Breast epithelium (tissue), 3 donors: Measurements from ENCODE around the gene TAF11L14.
"Not testable (repeated sequence)": the region's sequence is repeated elsewhere in the genome, so short reads cannot be mapped to it uniquely, and the experiment has no call there.

Experiments used
- CTCF ChIP-seq, 3 donors: fragments of 450-650 bp; IDR thresholded peaks; one replicate each; pipeline ENCODE4 v1.5.1; 2016 to 2017; ENCODE audit warnings: antibody characterized with exemption in 3 of 3, mild to moderate bottlenecking in 3 of 3, moderate library complexity in 3 of 3
- POLR2A ChIP-seq: fragments of 450-650 bp; IDR thresholded peaks from one replicate; pipeline ENCODE4 v1.6.1; 2016; ENCODE audit warnings: antibody characterized with exemption, mild to moderate bottlenecking, moderate library complexity

GRCh38 chr5:17597728-17598127 is 36.5 kb upstream of the TAF11L14 start, which contains the start of gene TAF11L10:
- not testable (repeated sequence) for TF ChIP-seq POLR2A; CTCF (IDR thresholded peaks at IDR 0.05)
